NCI-H526 treated with DMSO at 0.1 percent for 48 hours (cell line): ENCODE data around the gene TAGAP.

Experiments
- DNase-seq: peaks from one replicate; lab custom pipeline; 2025; lab: John Stamatoyannopoulos, UW

The TAGAP gene

GRCh38 chr6:159044899-159045727 is at the start of gene TAGAP:
TAGAP (minus strand) TSS chr6:159044991; CDS start chr6:159044146, 845 bp downstream.
- DNase-seq: no peak

GRCh38 chr6:159093609-159094443 is 49.0 kb upstream of the TAGAP start:
- DNase-seq: no peak

- no peak for DNase-seq
Observed at GRCh38 chr6:159092631-159093030, 47.8 kb upstream of the TAGAP start.

- no peak for DNase-seq
Observed at GRCh38 chr6:159090530-159091480, 46.0 kb upstream of the TAGAP start.

GRCh38 chr6:159089909-159090308 is 45.1 kb upstream of the TAGAP start:
- DNase-seq: no peak

GRCh38 chr6:159089443-159089842 is 44.7 kb upstream of the TAGAP start:
- DNase-seq: no peak

GRCh38 chr6:159086033-159086618 is 41.3 kb upstream of the TAGAP start:
- DNase-seq: no peak

- no peak for DNase-seq
Observed at GRCh38 chr6:159085396-159085895, 40.7 kb upstream of the TAGAP start.

- DNase-seq: no peak
Observed at GRCh38 chr6:159084493-159085091, 39.8 kb upstream of the TAGAP start.

GRCh38 chr6:159083146-159083545 is 38.4 kb upstream of the TAGAP start:
- no peak for DNase-seq

- DNase-seq: peak; percentile 13
Observed at GRCh38 chr6:159082039-159082815, 37.4 kb upstream of the TAGAP start.

- DNase-seq: no peak
Observed at GRCh38 chr6:159080217-159080976, 35.6 kb upstream of the TAGAP start.

- DNase-seq: no peak
Observed at GRCh38 chr6:159079367-159079766, 34.6 kb upstream of the TAGAP start.

GRCh38 chr6:159077123-159077522 is 32.3 kb upstream of the TAGAP start:
- no peak for DNase-seq

GRCh38 chr6:159075506-159076228 is 30.9 kb upstream of the TAGAP start:
- no peak for DNase-seq

GRCh38 chr6:159074876-159075275 is 30.1 kb upstream of the TAGAP start:
- no peak for DNase-seq

- peak; percentile 39 for DNase-seq
Observed at GRCh38 chr6:159074120-159074684, 29.4 kb upstream of the TAGAP start.
